ENCODE results near the gene LRP1B.

DNA sequence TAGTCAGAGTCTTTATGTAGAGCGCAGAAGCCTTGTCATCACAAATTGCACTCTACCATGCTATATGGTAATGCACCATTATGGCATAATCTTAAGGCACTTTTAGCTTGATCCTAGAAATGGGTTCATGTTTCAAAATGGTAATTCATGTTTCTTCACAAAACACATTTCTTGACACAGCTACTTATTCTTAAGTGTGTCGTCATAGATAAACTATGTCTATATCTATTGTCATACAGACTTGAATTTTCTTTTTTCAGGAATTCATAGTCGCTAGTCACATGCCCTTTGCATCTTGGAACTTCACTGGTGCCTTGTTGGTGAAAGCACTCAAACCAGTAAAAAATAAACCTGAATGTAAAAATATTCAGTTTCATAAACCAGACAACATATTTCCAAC, 1578.2 kb downstream of the LRP1B start:
- TF ChIP-seq CTCF (IDR thresholded peaks at IDR 0.05) (no peak), POLR2A (IDR thresholded peaks at IDR 0.05) (no peak)

All from right lobe of liver (tissue), 4 donors.